Thymus (tissue), 11 donors: Measurements from ENCODE around the gene RPL10A. TPM values are rescaled to one million over a fixed set of nuclear protein-coding genes. Genes with fewer than 3 reads are reported as not detected.
A peak's percentile ranks its signal among the peaks of the same experiment; 100 is the strongest.

Experiments used
- DNase-seq, 9 donors: peaks; one replicate each; pipeline ENCODE4 v3.0.0-alpha.2; 2013; ENCODE audit warnings: low spot score in 9 of 9, low read depth in 6 of 9, missing footprints in 1 of 9
- H3K27ac ChIP-seq, 2 donors: one replicate each; pipeline ENCODE4 v1.5.1; 2013; ENCODE audit warnings: control low read depth in 1 of 2, low read depth in 1 of 2, low read length in 1 of 2, mild to moderate bottlenecking in 1 of 2, moderate library complexity in 1 of 2
- H3K27me3 ChIP-seq, 2 donors: one replicate each; pipeline ENCODE4 v1.5.1; 2013; ENCODE audit warnings: low read length in 1 of 2; ENCODE audit not compliant: control insufficient read depth in 2 of 2, insufficient read depth in 1 of 2
- H3K36me3 ChIP-seq, 2 donors: one replicate each; pipeline ENCODE4 v1.5.1; 2013; ENCODE audit warnings: low read length in 1 of 2, mild to moderate bottlenecking in 1 of 2, moderate library complexity in 1 of 2; ENCODE audit not compliant: control insufficient read depth in 2 of 2, insufficient read depth in 2 of 2
- H3K4me1 ChIP-seq, 2 donors: one replicate each; pipeline ENCODE4 v1.5.1; 2013; ENCODE audit warnings: low read length in 2 of 2; ENCODE audit not compliant: control insufficient read depth in 2 of 2, insufficient read depth in 2 of 2
- H3K4me3 ChIP-seq, 2 donors: one replicate each; pipeline ENCODE4 v1.5.1; 2013; ENCODE audit warnings: low read length in 2 of 2, control low read depth in 1 of 2, mild to moderate bottlenecking in 1 of 2
- H3K9me3 ChIP-seq, 2 donors: one replicate each; pipeline ENCODE4 v1.5.1; 2013; ENCODE audit warnings: low read length in 1 of 2, mild to moderate bottlenecking in 1 of 2; ENCODE audit not compliant: control insufficient read depth in 2 of 2, insufficient read depth in 1 of 2
- WGBS: extraction: QIAGEN DNeasy Blood & Tissue Kit; methylation state at CpG from one replicate; pipeline ENCODE4 v1.1.7; 2013; 5-methylcytosine and 5-hydroxymethylcytosine counted together
- polyA plus RNA-seq: library from polyadenylated mRNA; stranded (reverse); fragments of 200-250 nt; gene quantifications from one replicate; pipeline ENCODE4 v1.2.3, GENCODE V29; 2013
- total RNA-seq: library from RNA; stranded (reverse); fragments of 120-200 nt; gene quantifications from one replicate; pipeline ENCODE4 v1.2.4, GENCODE V29; 2013
- donor health status: healthy.

Gene RPL10A
- total and polyA plus RNA-seq, 2 donors, result 1,878 to 2,373 TPM

GRCh38 chr6:35496841-35497570 is 28.8 kb downstream of the RPL10A start, which contains the start of gene TEAD3:
Gene TEAD3, minus strand, starts transcription at chr6:35497079.
- peaks cover 4 to 33% of the 10 kb centered on the region in 2 donors for H3K4me1 ChIP-seq
- WGBS, result under 1% methylated on average over 98 of the region's 98 CpGs
- no peaks in the 10 kb centered on the region for H3K9me3 ChIP-seq

GRCh38 chr6:35497571-35498421 is 29.6 kb downstream of the RPL10A start:
- DNase-seq, result peak in 3 of 9 donors; percentile 15 to 49 (median 28)
- Histone ChIP-seq H3K4me3 (peak overlapping the region; percentile 33 to 74), H3K27ac (peak overlapping the region in 1 of 2 donors; percentile 61), H3K9me3 (no peaks in the 10 kb centered on the region), H3K4me1 (peaks cover 4 to 27% of the 10 kb centered on the region in 2 donors), H3K27me3 (peaks cover 24 to 89% of the 10 kb centered on the region in 2 donors), H3K36me3 (no peaks in the 10 kb centered on the region)
- 6% methylated on average over 77 of the region's 77 CpGs for WGBS

More at GRCh38 chr6:35496841-35497570, 28.8 kb downstream of the RPL10A start, which contains the start of gene TEAD3:
- Histone ChIP-seq H3K36me3 (no peaks in the 10 kb centered on the region), H3K4me3 (peak within 1 kb of the TSS; percentile 33 to 74), H3K27me3 (peaks cover 24 to 91% of the 10 kb centered on the region in 2 donors), H3K27ac (peak within 1 kb of the TSS in 1 of 2 donors; percentile 61)
- peak in 3 of 9 donors; percentile 28 to 45 (median 45) for DNase-seq

- Histone ChIP-seq H3K27me3 (peaks cover 24 to 89% of the 10 kb centered on the region in 2 donors), H3K4me3 (no peak overlapping the region)
- WGBS, result 55% methylated on average over 14 of the region's 14 CpGs
These were observed 30.3 kb downstream of the RPL10A start for GRCh38 chr6:35498422-35499067.

GRCh38 chr6:35499372-35499771 is 31.2 kb downstream of the RPL10A start:
- H3K36me3 ChIP-seq, result no peaks in the 10 kb centered on the region
- no peak overlapping the region for H3K27ac ChIP-seq
- H3K9me3 ChIP-seq, result no peaks in the 10 kb centered on the region
- no peak for DNase-seq
- 98% methylated on average over 4 of the region's 4 CpGs for WGBS
- peaks cover 24 to 89% of the 10 kb centered on the region in 2 donors for H3K27me3 ChIP-seq
- peaks cover 4 to 22% of the 10 kb centered on the region in 2 donors for H3K4me1 ChIP-seq
- no peak overlapping the region for H3K4me3 ChIP-seq

More at GRCh38 chr6:35498422-35499067, 30.3 kb downstream of the RPL10A start:
- Histone ChIP-seq H3K36me3 (no peaks in the 10 kb centered on the region), H3K4me1 (peaks cover 4 to 27% of the 10 kb centered on the region in 2 donors), H3K27ac (no peak overlapping the region), H3K9me3 (no peaks in the 10 kb centered on the region)
- no peak for DNase-seq

- Histone ChIP-seq H3K4me3 (no peak overlapping the region), H3K4me1 (peaks cover 4 to 16% of the 10 kb centered on the region in 2 donors), H3K27me3 (peaks cover 22 to 87% of the 10 kb centered on the region in 2 donors), H3K9me3 (no peaks in the 10 kb centered on the region), H3K36me3 (no peaks in the 10 kb centered on the region), H3K27ac (no peak overlapping the region)
- 94% methylated on average over 6 of the region's 6 CpGs for WGBS
- DNase-seq, result no peak
These were observed 32.6 kb downstream of the RPL10A start for GRCh38 chr6:35500782-35501181.

GRCh38 chr6:35501784-35502183 is 33.6 kb downstream of the RPL10A start:
- Histone ChIP-seq H3K27ac (no peak overlapping the region), H3K36me3 (no peaks in the 10 kb centered on the region), H3K9me3 (no peaks in the 10 kb centered on the region), H3K27me3 (peaks cover 12 to 83% of the 10 kb centered on the region in 2 donors), H3K4me1 (peaks cover 4 to 16% of the 10 kb centered on the region in 2 donors), H3K4me3 (no peak overlapping the region)
- WGBS, result 99% methylated on average over 2 of the region's 2 CpGs
- DNase-seq, result no peak

DNA sequence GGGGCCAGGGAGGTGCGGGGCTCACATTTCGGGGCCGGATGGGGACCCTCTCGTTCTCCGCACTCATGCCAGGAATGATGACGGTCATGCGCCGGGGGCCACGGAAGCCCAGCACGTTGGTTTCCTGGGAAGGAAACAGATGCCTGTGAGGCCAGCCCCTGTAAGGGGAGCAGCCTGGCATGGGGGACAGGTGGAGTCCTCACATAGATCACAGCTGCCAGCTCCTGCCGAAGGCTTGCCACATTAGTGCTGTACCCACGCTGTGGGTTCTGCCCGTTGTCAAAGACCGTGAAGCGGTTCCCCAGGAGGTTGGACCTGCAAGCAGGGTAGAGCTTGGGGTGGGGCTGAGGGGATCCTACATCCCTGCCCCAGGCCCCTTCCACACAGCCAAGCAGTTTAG is 35.3 kb downstream of the RPL10A start:
- H3K9me3 ChIP-seq, result no peaks in the 10 kb centered on the region
- peaks cover 4 to 82% of the 10 kb centered on the region in 2 donors for H3K27me3 ChIP-seq
- H3K27ac ChIP-seq, result no peak overlapping the region
- H3K4me1 ChIP-seq, result peaks cover 0 to 5% of the 10 kb centered on the region in 2 donors
- DNase-seq, result no peak
- no peaks in the 10 kb centered on the region for H3K36me3 ChIP-seq
- WGBS, result 2% methylated on average over 15 of the region's 15 CpGs
- H3K4me3 ChIP-seq, result no peak overlapping the region

DNA sequence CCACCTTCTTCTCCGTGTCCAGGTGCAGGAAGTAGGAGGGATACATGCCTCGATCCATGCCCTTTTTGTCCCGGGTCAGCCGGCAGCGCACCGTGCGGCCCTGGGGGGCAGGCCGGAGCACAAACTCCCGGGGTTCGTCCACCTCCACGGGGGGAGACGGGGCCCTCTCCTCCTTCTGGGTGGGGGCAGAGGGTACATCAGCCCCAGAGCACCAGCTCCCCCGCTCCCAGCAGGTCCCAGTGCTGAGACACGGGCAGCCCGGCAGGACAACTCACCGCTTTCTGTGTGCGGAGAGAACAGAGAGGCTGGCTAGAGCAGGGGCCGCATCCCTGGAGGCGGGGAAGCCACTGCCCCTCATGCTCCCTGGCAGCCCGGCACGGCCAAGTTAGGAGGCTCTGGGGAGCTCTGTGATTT is 37.8 kb downstream of the RPL10A start:
- Histone ChIP-seq H3K4me1 (peaks cover 0 to 4% of the 10 kb centered on the region in 2 donors), H3K4me3 (no peak overlapping the region), H3K9me3 (no peaks in the 10 kb centered on the region), H3K36me3 (no peaks in the 10 kb centered on the region), H3K27ac (no peak overlapping the region), H3K27me3 (peaks cover 2 to 83% of the 10 kb centered on the region in 2 donors)
- 93% methylated on average over 21 of the region's 21 CpGs for WGBS
- no peak for DNase-seq
